ENCODE data around the gene RAB21. TPM values are rescaled to one million over a fixed set of nuclear protein-coding genes. Genes with fewer than 3 reads are reported as not detected.

The RAB21 gene
- total RNA-seq, 2 donors from 2014 or later, result 47.6 to 51.2 TPM

DNA sequence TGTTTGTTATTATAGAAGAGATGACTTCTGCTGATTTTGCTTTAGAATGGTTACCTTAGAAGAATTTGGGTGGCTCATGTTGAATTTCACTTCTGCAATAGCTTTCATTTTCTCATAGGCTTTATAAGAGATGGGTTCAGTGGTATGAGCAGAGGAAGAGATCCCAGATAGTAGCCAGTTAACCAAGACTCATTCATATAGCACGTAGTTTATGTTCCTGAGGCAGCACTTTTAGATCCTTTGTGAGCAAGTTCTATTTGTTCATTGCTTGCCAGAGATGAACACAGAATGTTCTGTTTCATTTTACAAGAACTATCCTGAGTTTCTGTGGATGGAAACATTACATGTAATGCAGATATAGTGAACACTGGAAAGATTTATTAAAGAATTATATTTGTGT is 32.2 kb downstream of the RAB21 start:
- Histone ChIP-seq H3K4me1 (ENCODE audit: control insufficient read depth, insufficient read depth, low read length) (no peaks in the 10 kb centered on the region), H3K4me3 (ENCODE audit: low read length) (no peak overlapping the region), H3K27me3 (ENCODE audit: control insufficient read depth, insufficient read depth, low read length, poor library complexity, severe bottlenecking) (no peaks in the 10 kb centered on the region), H3K9me3 (ENCODE audit: control insufficient read depth, low read length) (no peaks in the 10 kb centered on the region), H3K9ac (ENCODE audit: extremely low read depth, low read length, poor library complexity, severe bottlenecking) (no peak overlapping the region), H3K36me3 (ENCODE audit: control insufficient read depth, insufficient read depth, low read length) (peaks cover 74% of the 10 kb centered on the region), H3K27ac (ENCODE audit: low read depth, low read length) (no peak overlapping the region)
- Mint-ChIP-seq H3K27me3 (ENCODE audit: insufficient read depth) (no peaks in the 10 kb centered on the region), H3K9me3 (no peaks in the 10 kb centered on the region), H3K4me1 (no peaks in the 10 kb centered on the region), H3K27ac (no peak overlapping the region), H3K36me3 (ENCODE audit: low read depth) (peaks cover 25% of the 10 kb centered on the region), H3K4me3 (no peak overlapping the region)
- TF ChIP-seq CTCF (conservative IDR thresholded peaks at IDR 0.05), result no peak
- WGBS, 2 experiments (ENCODE audit: insufficient coverage in 1 of 2, insufficient read length in 1 of 2), result 100% methylated on average over 1 of the region's 1 CpG
- no peak for DNase-seq

- H3K4me3 Mint-ChIP-seq, result no peak overlapping the region
- no peak overlapping the region for H3K4me3 ChIP-seq (ENCODE audit: low read length)
- H3K4me1 ChIP-seq (ENCODE audit: control insufficient read depth, insufficient read depth, low read length), result no peaks in the 10 kb centered on the region
- H3K9me3 Mint-ChIP-seq, result no peaks in the 10 kb centered on the region
- H3K9me3 ChIP-seq (ENCODE audit: control insufficient read depth, low read length), result no peaks in the 10 kb centered on the region
- H3K36me3 ChIP-seq (ENCODE audit: control insufficient read depth, insufficient read depth, low read length), result peaks cover 68% of the 10 kb centered on the region
- peaks cover 23% of the 10 kb centered on the region for H3K36me3 Mint-ChIP-seq (ENCODE audit: low read depth)
- TF ChIP-seq CTCF (conservative IDR thresholded peaks at IDR 0.05), result no peak
- H3K27me3 Mint-ChIP-seq (ENCODE audit: insufficient read depth), result no peaks in the 10 kb centered on the region
- H3K27me3 ChIP-seq (ENCODE audit: control insufficient read depth, insufficient read depth, low read length, poor library complexity, severe bottlenecking), result no peaks in the 10 kb centered on the region
- no peak for DNase-seq
- no peaks in the 10 kb centered on the region for H3K4me1 Mint-ChIP-seq
- no peak overlapping the region for H3K27ac ChIP-seq (ENCODE audit: low read depth, low read length)
- H3K27ac Mint-ChIP-seq, result no peak overlapping the region
- H3K9ac ChIP-seq (ENCODE audit: extremely low read depth, low read length, poor library complexity, severe bottlenecking), result no peak overlapping the region
- 94 to 100% methylated on average over 1 of the region's 1 CpG for WGBS, 2 experiments (ENCODE audit: insufficient coverage in 1 of 2, insufficient read length in 1 of 2)
Observed at GRCh38 chr12:71787580-71787979, 32.9 kb downstream of the RAB21 start.

GRCh38 chr12:71790331-71790730 is 35.7 kb downstream of the RAB21 start:
- H3K4me1 ChIP-seq (ENCODE audit: control insufficient read depth, insufficient read depth, low read length), result no peaks in the 10 kb centered on the region
- DNase-seq, result no peak
- no peak overlapping the region for H3K27ac ChIP-seq (ENCODE audit: low read depth, low read length)
- no peak overlapping the region for H3K4me3 Mint-ChIP-seq
- H3K9me3 Mint-ChIP-seq, result no peaks in the 10 kb centered on the region
- H3K9me3 ChIP-seq (ENCODE audit: control insufficient read depth, low read length), result no peaks in the 10 kb centered on the region
- H3K36me3 Mint-ChIP-seq (ENCODE audit: low read depth), result peaks cover 13% of the 10 kb centered on the region
- no peaks in the 10 kb centered on the region for H3K4me1 Mint-ChIP-seq
- peaks cover 46% of the 10 kb centered on the region for H3K36me3 ChIP-seq (ENCODE audit: control insufficient read depth, insufficient read depth, low read length)
- H3K27ac Mint-ChIP-seq, result no peak overlapping the region
- no peaks in the 10 kb centered on the region for H3K27me3 ChIP-seq (ENCODE audit: control insufficient read depth, insufficient read depth, low read length, poor library complexity, severe bottlenecking)
- 100% methylated on average over 1 of the region's 1 CpG; no CpG with 5 or more reads in 1 of the 2 experiments for WGBS, 2 experiments (ENCODE audit: insufficient coverage in 1 of 2, insufficient read length in 1 of 2)
- no peak overlapping the region for H3K4me3 ChIP-seq (ENCODE audit: low read length)
- no peak for TF ChIP-seq CTCF (conservative IDR thresholded peaks at IDR 0.05)
- H3K9ac ChIP-seq (ENCODE audit: extremely low read depth, low read length, poor library complexity, severe bottlenecking), result no peak overlapping the region
- no peaks in the 10 kb centered on the region for H3K27me3 Mint-ChIP-seq (ENCODE audit: insufficient read depth)
